Pulmonary artery endothelial cell (primary cell): ENCODE results near the gene ABRAXAS1. TPM values are rescaled to one million over a fixed set of nuclear protein-coding genes. Genes with fewer than 3 reads are reported as not detected.
"Not testable (repeated sequence)": the region's sequence is repeated elsewhere in the genome, so short reads cannot be mapped to it uniquely, and the experiment has no call there.

Source experiments
- DNase-seq: peaks from one replicate; pipeline ENCODE4 v3.0.0-alpha.2; 2011; ENCODE audit warnings: low read depth, low spot score
- total RNA-seq: library from RNA; depleted of rRNA; stranded (reverse); fragments of >200 nt; gene quantifications from 2 replicates; pipeline ENCODE4 v1.2.3, GENCODE V29; 2014

The ABRAXAS1 gene
- 23.6 and 26.4 TPM in 2 replicates for total RNA-seq

DNA sequence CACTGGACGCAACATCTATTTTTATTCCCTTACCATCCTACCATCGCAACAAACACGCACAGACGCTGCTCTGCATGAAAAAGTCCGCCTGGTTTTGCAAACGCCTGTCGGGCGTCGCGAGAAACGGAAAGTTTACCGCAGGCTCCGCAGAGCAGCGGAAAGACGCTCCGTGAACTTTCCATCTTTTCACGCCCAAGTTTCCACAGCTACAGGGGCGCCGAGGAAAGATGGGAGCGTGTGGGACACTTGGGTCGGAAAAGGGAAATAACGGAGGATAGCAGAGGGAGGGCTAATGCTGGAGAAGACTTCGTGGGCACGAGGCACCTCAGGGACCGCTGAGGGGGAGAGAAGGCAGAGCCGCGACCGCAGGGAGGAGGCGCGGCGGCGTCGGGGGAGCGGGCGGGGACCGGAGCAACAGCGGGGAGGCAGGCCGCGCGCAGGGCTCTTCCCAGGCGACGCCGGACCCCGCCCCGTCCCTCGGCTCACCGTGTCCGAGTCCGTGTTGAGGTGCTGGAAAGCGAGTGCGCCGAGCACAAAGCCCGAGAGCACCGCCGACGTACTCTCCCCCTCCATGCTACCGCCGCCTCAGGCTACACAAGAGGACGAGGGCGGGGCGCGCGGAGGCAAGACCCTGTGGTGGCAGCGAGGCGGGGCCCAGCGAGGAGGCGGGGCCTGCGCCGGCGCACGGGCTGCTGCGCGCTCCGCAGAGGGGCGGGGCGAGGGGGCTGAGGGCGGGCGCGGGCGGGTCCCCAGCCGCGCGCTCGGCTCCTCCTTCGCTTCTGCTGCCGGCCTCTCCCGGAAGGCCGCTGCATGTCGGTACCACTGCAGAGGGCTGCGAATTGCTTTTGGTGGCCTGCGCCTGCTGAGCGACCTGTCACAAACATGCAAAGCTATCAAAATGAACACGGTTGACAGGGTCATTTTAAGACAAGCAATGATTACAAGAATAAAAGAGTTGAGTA lies at the start of gene ABRAXAS1:
Gene ABRAXAS1 (minus strand): TSS at position 601 of the 962 bp plus-strand sequence. CDS start 28 bp downstream, at position 573.
- DNase-seq, result peak; percentile 64

DNA sequence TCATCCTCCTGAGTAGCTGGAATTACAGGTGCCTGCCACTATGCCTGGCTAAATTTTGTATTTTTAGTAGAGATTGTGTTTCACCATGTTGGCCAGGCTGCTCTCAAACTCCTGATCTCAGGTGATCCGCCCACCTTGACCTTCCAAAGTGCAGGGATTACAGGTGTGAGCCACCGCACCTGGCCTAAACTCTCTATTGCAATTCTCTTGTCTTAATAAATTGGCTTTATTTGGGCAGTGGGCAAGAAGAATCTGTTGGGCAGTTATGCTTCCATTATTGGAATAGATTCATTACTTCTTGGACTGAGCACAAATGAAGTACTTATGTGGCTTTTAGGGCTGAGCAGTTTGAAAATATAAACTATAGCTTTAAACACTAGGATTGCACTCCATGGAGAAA lies 42.8 kb upstream of the ABRAXAS1 start:
- DNase-seq, result no peak

DNA sequence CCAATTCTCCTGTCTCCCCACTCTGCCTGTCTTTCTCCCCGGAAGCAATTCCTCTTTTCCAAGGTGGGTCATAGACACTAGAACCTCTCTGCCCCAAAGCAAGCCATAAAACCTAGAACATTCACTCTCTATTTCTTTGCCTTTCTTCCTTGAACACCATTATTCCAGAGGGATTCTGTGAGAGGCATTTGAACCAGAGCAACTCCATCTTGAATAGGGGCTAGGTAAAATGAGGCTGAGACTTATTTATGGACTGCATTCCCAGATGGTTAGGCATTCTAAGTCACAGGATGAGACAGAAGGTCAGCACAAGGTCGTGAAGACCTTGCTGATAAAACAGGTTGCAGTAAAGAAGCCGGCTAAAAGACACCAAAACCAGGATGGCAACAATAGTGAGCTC lies 37.3 kb upstream of the ABRAXAS1 start:
- no peak for DNase-seq

DNA sequence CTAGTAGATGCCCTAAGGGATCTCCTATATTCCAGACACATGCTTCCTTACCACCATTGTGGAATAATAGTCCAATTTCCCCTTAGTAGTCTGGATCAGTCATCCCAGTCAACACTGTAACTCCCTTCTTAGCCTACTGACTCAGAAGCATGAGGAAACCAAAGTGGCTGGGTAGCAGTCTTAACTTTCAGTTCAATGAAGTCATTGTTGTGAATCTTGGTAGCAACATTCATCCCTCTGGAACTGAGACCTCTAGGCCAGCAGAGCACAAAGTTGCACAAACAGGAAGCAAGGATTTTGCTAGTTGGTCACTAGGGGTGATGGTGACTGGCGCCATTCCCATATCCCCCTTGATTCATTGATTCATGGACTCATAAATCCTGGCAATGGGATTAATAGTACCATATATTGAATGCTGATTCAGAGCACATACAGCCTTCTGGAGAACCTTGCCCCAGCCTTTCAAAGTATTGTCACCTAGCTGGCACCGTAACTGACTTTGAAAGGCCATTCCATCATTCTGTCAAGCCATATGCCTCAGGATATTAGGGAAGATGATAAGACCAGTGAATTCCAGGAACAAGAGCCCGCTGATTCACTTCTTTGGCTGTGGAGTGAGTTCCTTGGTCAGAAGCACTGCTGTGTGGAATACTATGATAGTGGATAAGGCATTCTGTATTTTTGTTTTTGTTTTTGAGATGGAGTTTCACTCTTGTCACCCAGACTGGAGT lies 31.3 kb upstream of the ABRAXAS1 start:
- peak; percentile 20 for DNase-seq

DNA sequence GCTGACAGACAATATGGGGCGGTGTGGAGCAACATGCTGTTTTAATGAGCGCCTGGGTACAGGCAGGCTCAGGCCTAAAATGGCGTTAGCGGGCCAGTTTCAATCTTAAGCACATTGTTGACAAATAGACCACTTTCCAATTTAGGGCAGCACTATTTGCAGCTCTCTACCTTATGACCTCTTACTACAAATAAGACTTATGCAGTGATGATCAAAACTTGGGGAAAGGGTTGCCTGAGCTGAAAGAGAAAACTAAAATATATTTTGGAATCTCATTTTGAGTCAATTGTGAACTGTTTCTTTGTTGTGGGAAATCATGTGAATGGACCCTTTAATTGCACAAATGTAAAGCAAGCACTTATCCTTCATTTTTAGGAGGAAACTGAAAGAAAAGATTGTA lies 25.5 kb upstream of the ABRAXAS1 start:
- DNase-seq, result no peak

DNA sequence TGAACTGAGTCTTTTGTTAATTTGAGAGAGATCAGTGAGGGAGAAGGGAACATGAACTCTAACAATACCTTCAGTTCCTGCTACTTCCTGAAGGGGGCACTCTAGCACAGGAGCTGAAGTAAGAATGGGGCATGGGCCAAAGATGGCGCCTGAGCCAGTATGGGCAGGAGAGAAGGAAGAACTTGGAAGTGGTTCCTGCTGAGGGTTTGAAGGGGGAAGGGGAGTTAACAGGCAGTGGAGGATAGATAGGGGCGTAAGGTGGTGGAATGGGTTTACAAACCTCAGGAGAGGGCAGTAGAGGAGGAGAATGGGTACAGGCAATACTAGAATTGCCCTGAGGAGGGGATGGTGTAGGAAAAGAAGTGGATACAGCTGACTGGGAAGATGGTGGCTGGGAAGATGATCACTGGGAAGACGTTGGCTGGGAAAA lies 24.3 kb upstream of the ABRAXAS1 start:
- peak; percentile 22 for DNase-seq

DNA sequence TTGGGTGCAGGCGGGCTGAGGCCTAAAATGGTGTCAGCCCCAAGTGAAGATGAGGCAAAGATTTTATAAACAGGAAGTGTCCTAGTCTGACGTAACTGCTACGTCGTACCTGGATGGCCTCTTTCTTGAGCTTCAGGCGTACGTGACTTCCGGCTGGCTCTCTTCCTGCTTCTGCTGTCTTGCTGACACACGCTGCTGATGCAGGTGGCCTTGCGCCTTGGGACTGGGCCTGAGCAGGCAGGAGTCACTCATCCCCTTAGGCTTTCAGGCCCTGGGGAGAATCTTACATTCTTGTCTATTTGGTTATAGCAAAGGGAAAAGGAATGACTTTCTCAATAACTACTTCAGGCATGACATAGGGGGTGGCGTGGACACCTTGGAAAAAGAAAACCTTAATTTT lies 20.1 kb upstream of the ABRAXAS1 start:
- no peak for DNase-seq

DNA sequence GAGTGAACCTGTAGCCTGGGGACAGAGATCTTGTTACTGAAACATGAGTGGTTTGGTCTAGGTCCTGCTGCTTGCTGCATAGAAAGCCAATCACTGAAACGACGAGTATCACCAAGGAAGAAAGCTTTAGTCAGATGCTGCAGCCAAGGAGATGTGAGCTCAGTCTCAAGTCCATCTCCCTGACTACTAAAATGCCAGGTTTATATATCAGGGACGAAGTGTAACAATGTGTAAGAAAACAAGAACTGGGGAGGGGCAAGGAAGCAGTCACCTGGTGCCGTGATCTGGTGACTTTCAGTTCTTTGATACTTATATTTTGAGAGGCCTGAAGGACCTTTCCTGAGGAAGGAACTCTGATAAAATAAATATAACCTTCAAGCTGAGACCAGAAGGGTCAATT lies 19.6 kb upstream of the ABRAXAS1 start:
- DNase-seq, result no peak

DNA sequence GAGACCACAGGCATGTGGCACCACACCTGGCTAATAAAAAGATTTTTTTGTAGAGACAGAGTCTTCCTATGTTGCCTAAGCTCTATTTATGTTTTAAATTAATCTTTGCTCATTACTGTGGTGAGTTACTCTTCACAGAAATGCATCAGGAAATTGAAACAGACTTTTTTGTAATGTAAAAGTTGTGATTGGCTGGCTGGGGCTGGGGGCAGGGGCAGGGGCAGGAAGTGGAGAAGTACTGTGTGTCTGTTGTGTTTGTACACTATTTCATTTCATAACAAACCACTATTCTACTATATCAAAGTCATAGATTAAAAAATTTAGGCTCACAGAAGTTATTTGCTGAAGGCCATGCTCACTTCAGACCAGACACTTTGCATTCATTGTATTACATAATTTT lies 19.1 kb upstream of the ABRAXAS1 start:
- DNase-seq, result no peak

DNA sequence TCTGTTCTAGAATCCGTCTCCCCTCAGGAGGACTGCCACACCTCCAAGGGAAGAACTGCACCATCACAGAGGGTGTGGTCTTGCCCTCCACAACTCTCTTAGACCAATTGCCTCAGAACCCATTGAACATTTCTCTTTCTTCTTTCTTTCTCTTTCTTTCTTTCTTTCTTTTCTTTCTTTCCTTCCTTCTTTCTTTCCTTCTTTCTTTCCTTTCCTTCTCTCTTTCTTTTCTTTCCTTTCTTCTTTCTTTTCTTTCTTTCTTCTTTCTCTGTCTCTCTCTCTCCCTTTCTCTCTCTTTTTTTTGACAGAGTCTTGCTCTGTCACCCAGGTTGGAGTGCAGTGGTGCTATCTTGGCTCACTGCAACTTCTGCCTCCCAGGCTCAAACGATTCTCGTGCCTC lies 16.8 kb upstream of the ABRAXAS1 start:
- not testable (repeated sequence) for DNase-seq

DNA sequence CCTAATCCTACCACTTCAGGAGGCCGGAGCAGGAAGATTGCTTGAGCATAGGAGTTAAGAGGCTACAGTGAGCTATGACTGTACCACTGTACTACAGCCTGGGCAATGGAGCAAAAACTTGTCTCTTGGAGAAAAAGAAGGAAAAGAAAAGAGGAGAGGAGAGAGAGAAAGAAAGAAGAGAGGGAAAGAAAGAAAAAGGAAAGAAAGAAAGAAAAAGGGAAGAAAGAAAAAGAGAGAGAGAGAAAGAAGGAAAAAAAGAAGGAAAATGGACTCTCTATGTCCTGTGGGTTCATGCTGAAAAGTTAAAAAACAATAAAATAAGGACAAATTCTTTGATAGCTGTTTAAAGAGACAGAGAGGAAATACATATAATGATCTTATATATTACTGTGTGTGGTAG lies 13.3 kb upstream of the ABRAXAS1 start:
- DNase-seq, result no peak

DNA sequence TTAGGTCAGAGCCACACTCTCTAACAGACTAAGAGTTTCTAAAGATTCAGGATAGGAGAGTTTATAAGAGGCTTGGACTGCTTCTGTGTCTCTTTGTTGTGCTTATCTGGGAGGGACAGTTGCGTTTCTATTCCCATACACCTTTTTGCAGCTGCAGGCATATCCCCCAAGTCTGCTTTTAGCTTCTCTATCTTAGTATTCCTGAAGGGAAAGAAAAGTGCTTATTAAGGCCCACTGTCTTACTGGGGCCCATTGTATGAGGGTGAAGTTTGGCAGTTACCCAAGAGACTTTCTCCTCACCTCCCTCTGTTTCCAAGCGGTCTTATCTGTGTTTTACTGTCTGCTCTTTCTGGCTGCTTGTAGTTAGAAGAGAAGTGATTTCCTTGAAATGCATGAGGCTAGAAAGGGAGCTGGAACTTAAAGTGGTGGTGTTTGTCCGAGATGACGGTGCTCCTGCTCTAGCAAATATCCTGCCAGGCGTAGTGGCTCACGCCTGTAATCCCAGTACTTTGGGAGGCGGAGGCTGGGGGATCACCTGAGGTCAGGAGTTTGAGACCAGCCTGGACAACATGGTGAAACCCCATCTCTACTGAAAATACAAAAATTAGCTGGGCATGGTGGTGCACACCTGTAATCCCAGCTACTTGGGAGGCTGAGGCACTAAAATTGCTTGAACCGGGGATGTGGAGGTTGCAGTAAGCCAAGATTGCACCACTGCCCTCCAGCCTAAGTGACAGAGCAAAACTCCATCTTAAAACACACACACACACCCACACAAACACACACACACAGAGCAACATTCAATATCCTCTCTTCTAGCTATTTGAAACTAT lies 11.4 kb upstream of the ABRAXAS1 start:
- DNase-seq, result not testable (repeated sequence)

DNA sequence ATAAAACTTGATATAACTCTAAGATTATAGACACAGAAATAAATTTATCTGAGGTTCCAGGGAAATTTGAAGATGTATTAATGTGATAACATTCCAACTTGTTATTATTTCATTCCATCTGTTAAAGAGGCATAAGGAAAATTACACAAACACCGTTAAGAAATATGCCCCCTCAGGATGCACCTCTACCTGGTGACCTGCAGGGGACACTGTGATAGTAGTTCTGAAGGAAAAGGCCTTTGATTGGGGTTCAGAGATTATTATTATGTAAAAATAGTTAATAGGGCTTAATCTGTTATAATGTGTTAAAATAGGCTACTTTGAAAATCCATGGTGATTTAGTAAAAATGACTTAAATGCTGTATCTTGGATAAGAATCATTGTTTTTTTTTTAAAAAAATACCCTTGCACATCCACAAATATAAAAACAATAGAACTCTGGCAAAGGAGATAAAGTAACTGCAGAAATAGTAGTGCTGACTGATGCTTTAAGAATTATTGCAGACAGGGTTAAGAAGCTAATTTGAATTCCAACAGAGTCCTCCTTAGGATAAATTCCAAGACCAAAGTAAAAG lies 6.1 kb upstream of the ABRAXAS1 start:
- peak; percentile 10 for DNase-seq

DNA sequence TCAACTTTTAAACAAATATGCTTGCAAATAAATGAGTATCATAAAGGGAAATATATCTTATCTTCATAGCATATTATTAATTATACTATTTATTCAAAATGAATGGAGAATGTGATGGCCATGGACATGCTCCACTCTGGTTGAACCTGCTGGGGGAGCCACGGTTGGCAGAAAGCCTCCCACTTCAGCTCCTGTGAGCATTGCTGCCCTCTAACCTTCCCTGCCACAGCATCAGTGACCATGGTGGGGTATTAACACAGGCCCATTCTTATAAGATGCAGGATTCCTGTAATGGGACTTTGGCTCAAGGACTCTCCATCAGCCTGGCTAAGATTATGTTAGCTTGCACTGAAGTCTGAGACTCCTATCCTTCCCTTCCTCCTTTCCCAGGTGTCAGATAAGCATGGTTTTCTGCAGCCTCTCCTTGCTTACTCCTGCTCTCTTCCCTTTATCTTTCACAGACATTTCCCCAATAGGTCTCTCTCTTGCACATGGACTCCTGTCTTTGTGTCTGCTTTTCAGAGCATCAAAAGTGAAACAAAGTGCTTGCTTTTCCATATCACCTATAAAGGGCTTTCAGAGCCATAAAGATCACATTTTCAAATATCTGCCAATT lies 4.9 kb upstream of the ABRAXAS1 start:
- DNase-seq, result no peak

DNA sequence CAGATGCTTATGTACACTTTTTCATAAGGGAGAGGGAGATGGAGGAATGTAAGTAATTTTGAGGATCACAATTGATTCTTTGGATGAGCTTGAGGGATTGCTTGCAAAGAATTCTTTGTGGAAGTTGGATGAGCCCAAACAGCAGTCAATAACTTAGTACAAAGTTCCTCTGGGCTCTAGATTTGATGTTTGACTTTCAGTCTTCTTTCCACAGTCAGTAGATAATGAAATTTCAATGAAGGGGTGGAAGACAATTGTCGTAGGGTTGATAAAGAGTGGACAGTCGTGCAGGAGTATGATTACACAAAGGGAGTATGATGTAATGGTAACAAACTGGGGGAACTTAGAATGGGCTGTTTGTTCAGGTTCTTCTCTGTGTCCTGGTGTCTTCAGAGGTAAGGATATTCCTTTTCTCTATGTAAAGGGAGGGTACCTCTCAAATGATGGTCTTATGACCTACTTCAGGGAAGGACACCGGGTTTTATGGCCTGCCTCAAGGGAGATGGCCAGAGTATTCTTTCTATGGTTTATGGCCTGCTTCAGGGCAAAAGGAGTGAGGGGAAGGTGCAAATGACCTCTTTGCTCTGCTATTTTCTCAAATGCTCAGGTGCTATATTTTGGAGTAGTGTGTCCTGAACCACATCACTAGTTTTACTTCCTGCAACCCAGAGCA lies 1.7 kb upstream of the ABRAXAS1 start:
- DNase-seq, result no peak

DNA sequence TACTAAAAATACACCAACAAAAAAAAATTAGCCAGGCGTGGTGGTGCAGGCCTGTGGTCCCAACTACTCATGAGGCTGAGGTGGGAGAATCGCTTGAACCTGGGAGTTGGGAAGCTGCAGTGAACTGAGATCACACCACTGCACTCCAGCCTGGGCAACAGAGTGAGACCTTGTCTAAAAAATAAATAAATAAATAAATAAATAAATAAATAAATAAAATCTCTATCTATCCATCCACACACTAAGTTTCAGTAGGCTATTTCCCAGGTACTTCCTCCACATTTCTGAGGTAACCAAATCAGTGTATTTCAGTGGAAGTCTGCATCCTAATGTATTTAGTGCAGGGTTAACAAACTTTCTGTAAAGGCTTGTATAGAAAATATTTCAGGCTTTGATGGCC lies 10.9 kb downstream of the ABRAXAS1 start:
- no peak for DNase-seq

DNA sequence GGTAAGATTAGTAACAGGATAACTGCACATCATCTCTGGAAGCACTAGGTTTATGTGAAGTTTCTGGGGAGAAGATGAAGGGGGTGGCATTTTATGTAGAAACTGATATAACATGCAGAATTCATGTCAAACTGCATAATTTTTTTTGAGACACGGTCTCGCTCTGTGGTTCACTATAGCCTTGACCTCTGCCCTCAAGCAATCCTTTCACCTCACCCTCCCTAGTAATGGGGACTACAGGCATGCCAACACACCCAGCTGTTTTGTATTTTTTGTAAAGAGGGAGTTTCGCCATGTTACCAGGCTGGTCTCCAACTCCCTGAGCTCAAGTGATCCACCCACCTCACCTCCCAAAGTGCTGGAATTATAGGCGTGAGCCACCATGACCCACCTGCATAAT lies 11.5 kb downstream of the ABRAXAS1 start:
- no peak for DNase-seq

DNA sequence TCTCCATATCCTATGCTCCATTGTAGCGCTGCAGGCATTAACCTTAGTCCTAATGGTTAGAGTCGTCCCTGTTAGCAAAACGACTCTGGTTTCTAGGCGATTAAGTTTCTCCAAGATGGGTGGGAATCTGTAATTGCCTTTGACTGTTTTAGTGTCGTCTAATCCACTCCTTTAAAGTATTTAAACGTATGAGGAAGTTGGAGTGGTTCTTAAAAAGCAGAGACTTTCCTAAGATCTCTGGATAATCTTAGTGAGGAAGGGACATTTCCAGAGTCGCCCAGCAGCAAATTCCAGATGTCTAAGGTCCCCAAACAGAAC lies 28.8 kb downstream of the ABRAXAS1 start:
- no peak for DNase-seq

DNA sequence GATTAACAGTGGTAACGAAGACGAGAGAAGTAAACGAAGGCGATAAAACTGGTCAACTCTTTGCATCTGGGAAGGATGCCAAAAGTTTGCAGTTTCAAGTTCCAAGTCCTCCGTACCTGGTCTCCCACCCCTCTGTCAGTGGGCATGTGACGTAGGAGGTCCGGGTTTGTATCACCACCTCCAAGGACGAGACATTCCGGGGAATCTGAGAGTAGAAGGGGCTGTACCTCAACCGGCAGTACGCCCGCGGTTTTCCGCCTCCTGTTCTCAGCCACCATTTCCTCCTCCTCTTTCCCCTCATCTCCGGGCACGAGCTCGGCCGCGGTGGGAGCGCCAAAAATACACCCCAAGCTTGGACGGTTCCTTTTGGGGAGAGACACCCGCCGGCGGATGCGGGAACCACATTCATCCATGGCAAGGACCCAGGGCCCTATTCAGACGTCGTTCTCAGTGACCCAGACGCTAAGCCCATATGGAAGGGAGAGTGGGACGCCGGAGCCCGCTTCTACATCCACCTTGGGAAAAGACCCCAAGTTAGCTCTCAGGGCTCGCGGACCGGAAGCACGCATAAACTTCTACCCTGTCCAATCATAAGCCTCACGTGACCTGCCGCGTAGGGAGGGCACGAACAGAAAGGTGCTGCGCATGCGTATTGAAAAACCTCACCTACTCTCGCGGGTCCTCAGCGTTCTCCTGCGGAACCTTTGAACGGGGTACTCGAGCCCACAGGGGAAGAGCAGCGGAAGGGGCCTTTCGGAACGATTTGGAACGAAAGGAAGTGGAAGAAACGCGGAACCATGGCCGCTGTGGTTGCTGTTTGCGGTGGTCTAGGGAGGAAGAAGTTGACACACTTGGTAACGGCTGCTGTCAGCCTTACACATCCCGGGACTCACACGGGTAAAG lies 29.4 kb downstream of the ABRAXAS1 start, which contains the start of the genes HELQ and MRPS18C:
Gene HELQ (minus strand): TSS at position 543 of the 903 bp plus-strand sequence. CDS start 130 bp downstream, at position 413.
Gene MRPS18C (plus strand): TSS at position 778 of the 903 bp plus-strand sequence. CDS start 20 bp downstream, at position 798.
- DNase-seq, result peak; percentile 95
